GM23338 (cell line): ENCODE measurements around the gene SBSN. TPM values are rescaled to one million over a fixed set of nuclear protein-coding genes. Genes with fewer than 3 reads are reported as not detected.

ENCODE experiments used
- ATAC-seq: fragments of 200-7000 bp; cut with Tn5 transposase; 3 replicates; pipeline ENCODE4 v1.9.1; 2020
- DNase-seq: peaks from one replicate; pipeline ENCODE4 v3.0.0-alpha.2; 2015; ENCODE audit warnings: low spot score
- H2AFZ ChIP-seq: fragments of 200-600 bp; sonication (generic); 2 replicates; pipeline ENCODE4 v1.8.0; 2016; ENCODE audit warnings: antibody characterized with exemption, mild to moderate bottlenecking, moderate library complexity
- H3F3A ChIP-seq: fragments of 200-600 bp; sonication (generic); replicated peaks from 2 replicates; pipeline ENCODE4 v1.8.0; 2017; ENCODE audit warnings: antibody characterized with exemption, mixed run types, low read depth
- H3K27ac ChIP-seq: fragments of 200-600 bp; sonication (generic); 2 replicates; pipeline ENCODE4 v1.6.1; 2016; ENCODE audit warnings: low read depth
- H3K27me3 ChIP-seq: fragments of 200-600 bp; sonication (generic); 2 replicates; pipeline ENCODE4 v1.8.0; 2016; ENCODE audit warnings: mild to moderate bottlenecking, mixed run types, moderate library complexity; ENCODE audit not compliant: insufficient read depth
- H3K36me3 ChIP-seq: fragments of 200-600 bp; sonication (generic); 2 replicates; pipeline ENCODE4 v1.8.0; 2016; ENCODE audit warnings: mild to moderate bottlenecking; ENCODE audit not compliant: insufficient read depth
- H3K4me1 ChIP-seq: fragments of 200-600 bp; sonication (generic); 2 replicates; pipeline ENCODE4 v1.8.0; 2016; ENCODE audit warnings: mild to moderate bottlenecking, moderate library complexity; ENCODE audit not compliant: insufficient read depth
- H3K4me2 ChIP-seq: fragments of 200-600 bp; sonication (generic); 2 replicates; pipeline ENCODE4 v1.7.1; 2017; ENCODE audit warnings: mixed run types
- H3K4me3 ChIP-seq: fragments of 200-600 bp; sonication (generic); 2 replicates; pipeline ENCODE4 v1.6.1; 2016; ENCODE audit warnings: mixed run types
- H3K79me2 ChIP-seq: fragments of 200-600 bp; sonication (generic); replicated peaks from 2 replicates; pipeline ENCODE4 v1.8.0; 2017; ENCODE audit warnings: mild to moderate bottlenecking; ENCODE audit not compliant: insufficient read depth
- H3K9me2 ChIP-seq: fragments of 200-600 bp; sonication (generic); 2 replicates; pipeline ENCODE4 v1.8.0; 2017; ENCODE audit not compliant: insufficient read depth
- H4K20me1 ChIP-seq: fragments of 200-600 bp; sonication (generic); replicated peaks from 2 replicates; pipeline ENCODE4 v1.8.0; 2017; ENCODE audit warnings: mild to moderate bottlenecking; ENCODE audit not compliant: insufficient read depth
- H3K27ac Mint-ChIP-seq: 2 replicates; pipeline ENCODE4 v1.8.0; 2020; ENCODE audit warnings: inconsistent platforms, mild to moderate bottlenecking, moderate library complexity, mixed read lengths
- H3K27me3 Mint-ChIP-seq: 3 replicates; pipeline ENCODE4 v1.8.0; 2022; ENCODE audit warnings: low read depth, mild to moderate bottlenecking, moderate library complexity, mixed read lengths, inconsistent platforms; ENCODE audit not compliant: insufficient read depth, poor library complexity
- H3K36me3 Mint-ChIP-seq: 3 replicates; pipeline ENCODE4 v1.8.0; 2021; ENCODE audit warnings: low read depth, mild to moderate bottlenecking, inconsistent platforms, moderate library complexity, mixed read lengths
- H3K4me1 Mint-ChIP-seq: 3 replicates; pipeline ENCODE4 v1.8.0; 2020; ENCODE audit warnings: mild to moderate bottlenecking, inconsistent platforms, mixed read lengths
- H3K4me3 Mint-ChIP-seq: 3 replicates; pipeline ENCODE4 v1.8.0; 2021; ENCODE audit warnings: moderate library complexity, mild to moderate bottlenecking, inconsistent platforms, mixed read lengths
- H3K9me3 Mint-ChIP-seq: 3 replicates; pipeline ENCODE4 v1.8.0; 2020; ENCODE audit warnings: moderate library complexity, mild to moderate bottlenecking, inconsistent platforms, mixed read lengths
- EZH2 ChIP-seq: fragments of 200-600 bp; sonication (generic); IDR thresholded peaks from one replicate; pipeline ENCODE4 v1.8.0; 2017; ENCODE audit warnings: antibody characterized with exemption, mild to moderate bottlenecking, low read depth; ENCODE audit not compliant: unreplicated experiment
- NANOG ChIP-seq: IDR thresholded peaks from 2 replicates; pipeline ENCODE4 v1.6.1; 2016; ENCODE audit warnings: antibody characterized with exemption, borderline replicate concordance
- ZNF114 ChIP-seq: fragments of 250-450 bp; sonication (Bioruptor Pico); IDR thresholded peaks from 2 replicates; pipeline ENCODE4 v1.5.0; 2020; ENCODE audit warnings: mild to moderate bottlenecking, moderate library complexity
- polyA plus RNA-seq: library from polyadenylated mRNA; unstranded; fragments of >200 nt; fragmentation: Nextera tagmentation; extraction: Ambion mirVana; gene quantifications from 2 replicates; pipeline ENCODE4 v1.2.1, GENCODE V29; 2016
- total RNA-seq: library from RNA; depleted of rRNA; stranded (reverse); fragments of >200 nt; shearing (Covaris generic); gene quantifications from 2 replicates; pipeline ENCODE4 v1.2.3, GENCODE V29; 2014
- TF ChIP-seq, protein P1 (sequence below), 2 experiments: fragments of 200-600 bp in 1 of 2; sonication (generic) in 1 of 2; conservative IDR thresholded peaks; 2 replicates each; pipeline versions ENCODE4 v1.5.1 to v1.6.1; 2016 to 2017; ENCODE audit warnings: antibody characterized with exemption in 2 of 2, low read depth in 2 of 2, mild to moderate bottlenecking in 2 of 2, moderate library complexity in 1 of 2

The SBSN gene
- total and polyA plus RNA-seq, 2 experiments from 2014 or later = 0.39 TPM; not detected in 1

DNA sequence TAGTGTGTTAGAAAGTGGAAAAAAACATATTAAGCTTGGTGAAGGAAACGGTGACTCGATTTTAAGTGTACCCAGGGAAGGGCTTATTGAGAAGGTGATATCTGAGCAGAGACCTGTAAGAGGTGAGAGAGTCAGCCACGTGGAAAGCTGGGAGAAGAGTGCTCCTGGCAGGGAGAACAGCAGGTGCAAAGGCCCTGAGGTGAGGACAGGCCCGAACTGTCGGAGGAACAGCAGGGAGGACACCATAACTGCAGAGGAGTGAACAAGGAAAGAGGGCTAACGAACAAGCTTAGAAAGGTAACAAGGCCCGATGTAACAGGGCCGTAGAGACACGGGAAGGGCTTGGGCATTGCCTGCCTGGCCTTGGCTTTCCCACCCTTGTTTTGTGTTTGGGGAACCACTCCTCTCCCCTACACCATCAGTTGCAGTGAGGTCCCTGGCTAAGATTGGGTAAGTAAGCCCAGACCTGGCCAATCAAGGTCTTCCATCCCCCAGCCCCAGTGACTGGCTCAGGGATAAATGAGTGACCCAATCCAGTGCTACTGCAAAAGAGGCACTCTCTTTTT is 28.0 kb upstream of the SBSN start (continued):
- TF ChIP-seq EZH2 = no peak
- TF ChIP-seq, protein P1, sequence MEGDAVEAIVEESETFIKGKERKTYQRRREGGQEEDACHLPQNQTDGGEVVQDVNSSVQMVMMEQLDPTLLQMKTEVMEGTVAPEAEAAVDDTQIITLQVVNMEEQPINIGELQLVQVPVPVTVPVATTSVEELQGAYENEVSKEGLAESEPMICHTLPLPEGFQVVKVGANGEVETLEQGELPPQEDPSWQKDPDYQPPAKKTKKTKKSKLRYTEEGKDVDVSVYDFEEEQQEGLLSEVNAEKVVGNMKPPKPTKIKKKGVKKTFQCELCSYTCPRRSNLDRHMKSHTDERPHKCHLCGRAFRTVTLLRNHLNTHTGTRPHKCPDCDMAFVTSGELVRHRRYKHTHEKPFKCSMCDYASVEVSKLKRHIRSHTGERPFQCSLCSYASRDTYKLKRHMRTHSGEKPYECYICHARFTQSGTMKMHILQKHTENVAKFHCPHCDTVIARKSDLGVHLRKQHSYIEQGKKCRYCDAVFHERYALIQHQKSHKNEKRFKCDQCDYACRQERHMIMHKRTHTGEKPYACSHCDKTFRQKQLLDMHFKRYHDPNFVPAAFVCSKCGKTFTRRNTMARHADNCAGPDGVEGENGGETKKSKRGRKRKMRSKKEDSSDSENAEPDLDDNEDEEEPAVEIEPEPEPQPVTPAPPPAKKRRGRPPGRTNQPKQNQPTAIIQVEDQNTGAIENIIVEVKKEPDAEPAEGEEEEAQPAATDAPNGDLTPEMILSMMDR (conservative IDR thresholded peaks at IDR 0.05; ENCODE audit: low read depth in 2 of 2) = no peak

DNA sequence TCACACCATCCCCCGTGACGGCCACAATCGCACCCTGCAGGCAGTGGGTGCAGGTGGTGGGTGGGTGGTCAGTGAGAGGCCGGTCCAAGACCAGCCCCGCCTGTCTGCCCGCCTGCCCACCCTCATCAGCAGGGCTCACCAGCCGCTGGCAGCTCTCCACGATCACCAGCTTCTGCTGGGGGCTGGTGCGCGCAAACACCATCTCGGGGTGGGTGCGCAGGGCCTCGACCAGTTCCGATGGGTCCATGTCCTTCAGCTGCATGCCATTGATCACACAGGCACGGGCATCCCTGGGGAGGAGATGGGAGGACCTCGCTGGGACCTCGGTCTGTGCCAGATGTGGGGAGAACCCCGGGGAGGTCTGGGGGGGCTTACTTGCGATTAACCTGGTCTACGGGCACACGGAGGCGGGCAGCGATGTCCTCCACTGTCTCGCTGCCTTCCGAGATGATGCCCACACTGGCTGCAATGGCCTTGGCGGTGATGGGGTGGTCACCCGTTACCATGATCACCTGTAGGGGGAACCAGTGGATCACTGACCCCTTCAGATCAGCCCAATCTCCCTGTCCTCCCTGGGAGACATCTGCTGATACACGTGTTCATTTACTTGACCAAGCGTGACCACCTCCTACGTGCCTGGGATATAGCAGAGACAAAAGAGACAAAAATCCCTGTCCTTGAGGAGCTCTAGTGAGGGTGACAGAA is 27.3 kb upstream of the SBSN start:
- ATAC-seq = peak; percentile 18
- H3K27me3 Mint-ChIP-seq = peaks cover 24% of the 10 kb centered on the region
- no peak for TF ChIP-seq NANOG
- TF ChIP-seq, protein P1 (conservative IDR thresholded peaks at IDR 0.05; ENCODE audit: low read depth in 2 of 2) = peak; percentile 53 to 94

DNA sequence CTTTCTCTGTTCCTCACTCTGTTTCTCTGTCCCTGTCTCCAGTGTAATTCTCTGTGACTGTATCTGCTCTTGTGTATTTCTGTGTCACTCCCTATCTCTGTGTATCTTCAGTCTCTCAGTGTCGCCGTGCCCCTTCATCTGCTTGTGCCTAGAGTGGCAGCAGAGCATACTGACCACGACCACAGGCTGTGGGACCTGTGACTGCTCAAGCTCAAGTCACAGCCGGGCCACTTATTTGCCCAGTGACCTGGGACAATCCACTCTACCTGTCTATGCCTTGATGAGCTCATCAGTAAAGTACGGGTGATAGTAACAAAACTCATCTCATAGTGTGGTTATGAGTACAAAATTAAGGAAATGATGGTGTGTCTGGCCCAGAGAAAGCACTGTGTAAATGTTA is 26.0 kb upstream of the SBSN start:
- Histone ChIP-seq H3K27ac (no peak overlapping the region), H3K27me3 (peaks cover 5% of the 10 kb centered on the region), H3F3A (peaks cover 11% of the 10 kb centered on the region; the same call in 1 of the 2 replicates), H3K4me2 (no peak overlapping the region), H3K79me2 (no peaks in the 10 kb centered on the region), H4K20me1 (peaks cover 9% of the 10 kb centered on the region), H2AFZ (no peak overlapping the region), H3K36me3 (no peaks in the 10 kb centered on the region), H3K9me2 (no peaks in the 10 kb centered on the region), H3K4me3 (no peak overlapping the region), H3K4me1 (peaks cover 8% of the 10 kb centered on the region; the same call in 1 of the 2 replicates)
- DNase-seq (no peak), ATAC-seq (no peak)
- H3K4me3 Mint-ChIP-seq = no peak overlapping the region
- no peaks in the 10 kb centered on the region; the same call in none of the 3 replicates for H3K9me3 Mint-ChIP-seq
- no peak overlapping the region for H3K27ac Mint-ChIP-seq
- H3K4me1 Mint-ChIP-seq = peaks cover 14% of the 10 kb centered on the region
- peaks cover 22% of the 10 kb centered on the region for H3K27me3 Mint-ChIP-seq
- peaks cover 11% of the 10 kb centered on the region for H3K36me3 Mint-ChIP-seq
- TF ChIP-seq NANOG (no peak), ZNF114 (CRISPR knock-in tag) (no peak)

More for the DNA sequence above, 27.3 kb upstream of the SBSN start:
- Histone ChIP-seq H3K9me2 (no peaks in the 10 kb centered on the region), H3K27ac (no peak overlapping the region), H3K4me2 (no peak overlapping the region), H4K20me1 (no peaks in the 10 kb centered on the region), H3K36me3 (no peaks in the 10 kb centered on the region), H2AFZ (no peak overlapping the region), H3F3A (peaks cover 11% of the 10 kb centered on the region; the same call in 1 of the 2 replicates), H3K27me3 (peaks cover 10% of the 10 kb centered on the region), H3K4me3 (no peak overlapping the region), H3K4me1 (peaks cover 8% of the 10 kb centered on the region; the same call in 1 of the 2 replicates), H3K79me2 (no peaks in the 10 kb centered on the region)
- Mint-ChIP-seq H3K27ac (no peak overlapping the region), H3K4me1 (peaks cover 10% of the 10 kb centered on the region), H3K9me3 (no peaks in the 10 kb centered on the region; the same call in 1 of the 3 replicates), H3K36me3 (peaks cover 7% of the 10 kb centered on the region), H3K4me3 (peak overlapping the region; percentile 12; the same call in 1 of the 3 replicates)
- DNase-seq = peak; percentile 84
